IPS-18c (cell line): ENCODE results near the gene OSCP1.
A peak's percentile ranks its signal among the peaks of the same experiment; 100 is the strongest.

Experiments used
- H3K4me3 ChIP-seq: 2 replicates; pipeline ENCODE4 v1.7.0; 2013; ENCODE audit warnings: low read depth, mild to moderate bottlenecking, low read length, moderate library complexity; ENCODE audit not compliant: insufficient read depth
- H3K9me3 ChIP-seq: one replicate; pipeline ENCODE4 v1.6.1; 2013; ENCODE audit warnings: mild to moderate bottlenecking, low read length, moderate library complexity; ENCODE audit not compliant: control insufficient read depth, insufficient read depth

OSCP1 gene

GRCh38 chr1:36420836-36421317 lies 29.4 kb downstream of the OSCP1 start:
- no peak overlapping the region for H3K4me3 ChIP-seq
- no peaks in the 10 kb centered on the region for H3K9me3 ChIP-seq

- H3K4me3 ChIP-seq = no peak overlapping the region
- no peaks in the 10 kb centered on the region for H3K9me3 ChIP-seq
These were observed 29.8 kb downstream of the OSCP1 start for GRCh38 chr1:36420409-36420808.

- Histone ChIP-seq H3K4me3 (no peak overlapping the region), H3K9me3 (no peaks in the 10 kb centered on the region)
These were observed 30.7 kb downstream of the OSCP1 start for GRCh38 chr1:36419569-36419968.

DNA sequence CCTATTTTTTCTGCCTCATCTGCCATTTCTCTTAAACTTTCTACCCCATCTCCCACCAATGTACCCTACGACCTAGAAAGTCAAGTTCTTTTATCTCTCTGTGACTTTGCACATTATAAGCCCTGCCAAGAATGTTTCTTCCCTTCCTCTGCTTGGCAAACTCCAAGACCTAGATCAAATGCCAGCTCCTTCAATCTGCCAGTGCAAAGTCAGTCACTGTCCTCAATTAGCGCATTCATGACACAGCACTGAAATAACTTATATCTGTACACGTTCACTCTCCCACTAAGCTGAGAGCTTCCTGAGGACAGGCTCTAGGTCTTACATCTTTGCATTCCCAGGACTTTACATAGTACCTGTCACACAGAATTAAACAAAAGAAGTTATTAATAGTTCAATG lies 31.1 kb downstream of the OSCP1 start:
- H3K9me3 ChIP-seq = no peaks in the 10 kb centered on the region

GRCh38 chr1:36417931-36418330 lies 32.3 kb downstream of the OSCP1 start:
- Histone ChIP-seq H3K9me3 (no peaks in the 10 kb centered on the region), H3K4me3 (no peak overlapping the region)

More for the DNA sequence above, 31.1 kb downstream of the OSCP1 start:
- H3K4me3 ChIP-seq = no peak overlapping the region

GRCh38 chr1:36415661-36416326 lies 34.5 kb downstream of the OSCP1 start:
- no peak overlapping the region for H3K4me3 ChIP-seq
- no peaks in the 10 kb centered on the region for H3K9me3 ChIP-seq

DNA sequence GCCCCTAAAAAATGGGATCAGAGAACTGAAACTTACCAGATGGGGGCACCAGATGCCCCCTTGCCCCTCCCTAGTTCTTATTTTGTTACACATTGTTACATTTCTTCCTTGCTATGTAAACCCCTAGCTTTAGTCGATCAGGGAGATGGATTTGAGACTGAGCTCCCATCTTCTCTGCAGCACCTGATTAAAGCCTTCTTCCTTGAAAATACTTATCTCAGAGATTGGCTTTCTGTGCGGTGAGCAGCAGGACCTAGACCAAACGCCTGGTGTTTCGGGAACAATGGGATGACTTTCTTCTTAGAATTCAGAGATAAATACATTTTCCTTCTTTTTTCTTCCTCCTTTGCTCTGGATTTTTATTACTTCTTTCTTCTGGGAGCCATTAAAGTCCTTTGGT lies 35.9 kb downstream of the OSCP1 start:
- no peaks in the 10 kb centered on the region for H3K9me3 ChIP-seq
- H3K4me3 ChIP-seq = no peak overlapping the region

- no peak overlapping the region for H3K4me3 ChIP-seq
- no peaks in the 10 kb centered on the region for H3K9me3 ChIP-seq
These were observed 38.3 kb downstream of the OSCP1 start for GRCh38 chr1:36411674-36412648.

DNA sequence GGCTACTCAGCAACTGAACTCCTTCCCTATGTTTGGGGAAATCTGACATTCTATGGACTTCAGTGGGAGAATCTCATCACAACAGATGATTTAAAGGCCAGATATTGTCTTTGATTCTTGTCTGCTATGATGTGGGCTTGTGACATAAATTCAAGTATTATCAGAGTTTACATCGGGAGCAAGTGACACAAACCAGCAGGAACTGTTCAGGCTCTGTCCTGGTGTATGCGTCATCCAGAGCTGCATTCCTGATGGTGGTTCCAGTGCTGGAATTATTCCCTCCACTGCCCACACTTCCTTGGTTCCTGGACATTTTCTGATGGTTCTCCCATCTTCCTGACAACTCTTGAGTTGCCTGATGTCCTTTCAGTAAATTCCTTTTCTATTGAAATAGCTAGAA lies 41.8 kb downstream of the OSCP1 start:
- Histone ChIP-seq H3K4me3 (no peak overlapping the region), H3K9me3 (no peaks in the 10 kb centered on the region)

DNA sequence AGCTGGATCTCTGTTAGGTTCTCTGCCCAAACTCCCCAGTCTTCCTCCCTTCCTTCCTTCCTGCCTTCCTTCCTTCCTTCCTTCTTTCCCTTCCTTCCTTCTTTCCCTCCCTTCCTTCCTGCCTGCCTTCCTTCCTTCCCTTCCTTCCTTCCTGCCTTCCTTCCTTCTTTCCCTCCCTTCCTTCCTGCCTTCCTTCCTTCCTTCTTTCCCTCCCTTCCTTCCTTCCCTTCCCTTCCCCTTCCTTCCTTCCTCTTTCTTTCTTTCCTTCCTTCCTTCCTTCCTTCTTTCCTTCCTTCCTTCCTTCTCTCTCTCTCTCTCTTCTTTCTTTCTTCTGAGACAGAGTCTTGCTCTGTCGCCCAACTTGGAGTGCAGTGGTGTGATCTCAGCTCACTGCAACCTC lies 43.8 kb downstream of the OSCP1 start:
- no peak overlapping the region for H3K4me3 ChIP-seq
- no peaks in the 10 kb centered on the region for H3K9me3 ChIP-seq

GRCh38 chr1:36402504-36402890 lies 47.8 kb downstream of the OSCP1 start:
- Histone ChIP-seq H3K4me3 (no peak overlapping the region), H3K9me3 (no peaks in the 10 kb centered on the region)

GRCh38 chr1:36401602-36402503 lies 48.4 kb downstream of the OSCP1 start:
- peak overlapping the region; percentile 78 for H3K4me3 ChIP-seq
- no peaks in the 10 kb centered on the region for H3K9me3 ChIP-seq

DNA sequence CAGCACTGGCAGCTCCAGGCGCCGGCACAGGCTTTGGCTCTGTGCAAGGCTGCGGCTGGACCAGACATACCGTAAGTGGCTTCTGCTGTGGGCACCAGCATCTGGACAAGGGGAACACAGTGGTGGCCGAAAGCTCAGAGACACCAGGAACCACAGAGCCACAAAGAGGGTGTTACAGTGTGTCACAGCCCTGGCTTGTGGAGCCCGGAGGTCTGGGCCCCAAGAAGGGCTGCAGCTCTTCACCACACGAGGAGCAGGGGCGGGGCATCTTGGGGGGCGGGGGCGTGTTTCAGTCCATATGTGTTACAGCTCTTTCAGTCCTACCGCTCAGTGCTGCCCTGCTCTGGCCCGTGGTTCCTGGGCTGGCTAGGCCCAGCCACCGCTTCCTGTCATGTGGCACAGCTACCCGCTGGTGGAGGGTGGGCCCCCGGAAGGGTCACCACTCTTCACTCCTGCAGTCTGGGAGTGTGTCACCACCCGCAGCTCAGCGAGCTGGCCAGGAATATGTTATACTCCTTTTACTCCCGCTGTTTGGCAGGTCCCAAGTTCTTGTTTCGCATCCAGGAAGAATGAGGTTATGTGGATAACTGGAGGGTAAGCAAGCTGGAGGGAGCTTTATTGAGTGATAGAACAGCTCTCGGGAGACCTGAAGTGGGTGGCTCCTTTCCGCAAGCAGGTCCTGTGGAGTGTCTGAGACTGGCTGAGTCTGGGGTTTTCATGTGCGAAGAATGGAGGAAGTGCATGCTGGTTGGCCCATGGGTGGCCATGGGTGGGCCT lies 49.2 kb downstream of the OSCP1 start:
- peak overlapping the region; percentile 78 for H3K4me3 ChIP-seq

DNA sequence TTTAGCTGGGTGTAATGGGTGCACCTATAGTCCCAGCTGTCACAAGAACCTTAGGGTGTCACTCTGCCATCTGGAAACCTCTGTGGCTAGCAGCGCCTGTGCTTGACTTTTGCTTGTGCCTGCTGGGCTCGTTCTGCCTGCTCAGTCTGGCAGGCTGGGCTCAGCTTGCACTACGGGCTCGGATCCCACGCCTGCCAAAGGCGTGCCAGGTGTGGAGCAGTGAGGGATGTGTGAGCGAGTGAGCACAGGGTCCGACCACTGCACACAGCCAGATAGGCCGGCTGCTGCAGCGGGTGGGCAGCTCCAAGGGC lies 49.8 kb downstream of the OSCP1 start:
- peak overlapping the region; percentile 78 for H3K4me3 ChIP-seq
- H3K9me3 ChIP-seq = no peaks in the 10 kb centered on the region

More for the DNA sequence above, 49.2 kb downstream of the OSCP1 start:
- H3K9me3 ChIP-seq = no peaks in the 10 kb centered on the region

DNA sequence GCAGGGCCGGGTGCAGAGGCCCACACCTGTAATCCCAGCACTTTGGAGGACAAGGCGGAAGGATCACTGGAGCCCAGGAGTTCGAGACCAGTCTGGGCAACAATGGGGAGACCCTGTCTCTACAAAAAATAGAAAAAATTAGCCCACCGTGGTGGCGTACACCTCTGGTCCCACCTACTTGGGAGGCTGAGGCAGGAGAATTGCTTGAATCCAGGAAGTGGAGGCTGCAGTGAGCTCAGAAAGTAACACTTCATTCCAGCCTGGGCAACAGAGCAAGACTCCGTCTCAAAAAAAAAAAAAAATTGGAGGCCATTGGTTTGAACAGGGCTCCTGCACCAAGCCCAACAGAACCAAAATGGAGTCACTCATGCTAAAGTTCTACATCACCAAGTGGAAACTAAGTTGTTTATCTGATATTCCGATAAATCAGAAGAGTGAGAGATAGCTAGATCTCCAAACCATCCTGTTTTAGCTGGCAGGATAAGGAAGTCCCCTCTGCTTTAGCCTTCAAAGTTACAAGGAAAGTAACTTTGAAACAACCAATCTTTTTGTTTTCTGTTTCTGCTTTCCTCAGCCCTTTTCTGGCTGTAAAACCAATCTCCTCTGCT lies 51.8 kb downstream of the OSCP1 start:
- Histone ChIP-seq H3K4me3 (no peak overlapping the region), H3K9me3 (no peaks in the 10 kb centered on the region)
